Measurements from ENCODE around the gene AFG1L. TPM values are rescaled to one million over a fixed set of nuclear protein-coding genes. Genes with fewer than 3 reads are reported as not detected.

AFG1L gene
- total RNA-seq, 1 experiment from 2014 or later: 8.2 TPM

GRCh38 chr6:108260126-108260808 lies 34.6 kb upstream of the AFG1L start:
- H3K4me1 Mint-ChIP-seq (ENCODE audit: insufficient read depth, unreplicated experiment): peaks cover 7% of the 10 kb centered on the region

GRCh38 chr6:108260809-108261569 lies 33.9 kb upstream of the AFG1L start, which contains the start of gene SNX3:
Gene SNX3, minus strand, starts transcription at chr6:108261040. Its CDS starts 119 bp downstream, at chr6:108260921.
- peak within 1 kb of the TSS; percentile 89 for H3K27ac Mint-ChIP-seq (ENCODE audit: low read depth, unreplicated experiment)
- peak within 1 kb of the TSS; percentile 93 for H3K4me3 Mint-ChIP-seq (ENCODE audit: unreplicated experiment)
- peak; percentile 96 for DNase-seq (ENCODE audit: unreplicated experiment)
- H3K9me3 Mint-ChIP-seq (ENCODE audit: unreplicated experiment): no peaks in the 10 kb centered on the region
- ChIA-PET POLR2A (interaction anchor here (0.6 to 4.5 kb wide), 31 partner anchors 18 to 1122 kb away, joined by 3 to 80 read pairs (median 4); partner anchors contain the start of genes AFG1L and OSTM1), CTCF (interaction anchor here (0.7 to 2.3 kb wide), 7 partner anchors 35 to 237 kb away, joined by 3 to 7 read pairs (median 4); partner anchors contain the start of gene AFG1L)
- TF ChIP-seq CTCF (IDR thresholded peaks at IDR 0.05; ENCODE audit: unreplicated experiment): no peak
- intact Hi-C loops (cut with micrococcal nuclease): loop anchor here (1.0 to 2.0 kb wide), 3 partner anchors 34 to 231 kb away; partner anchors contain the start of gene AFG1L
- no peaks in the 10 kb centered on the region for H3K27me3 Mint-ChIP-seq (ENCODE audit: insufficient read depth, unreplicated experiment)
- peaks cover 7% of the 10 kb centered on the region for H3K4me1 Mint-ChIP-seq (ENCODE audit: insufficient read depth, unreplicated experiment)
- H3K36me3 Mint-ChIP-seq (ENCODE audit: insufficient read depth, unreplicated experiment): peaks cover 18% of the 10 kb centered on the region
- BruUV-seq (replicated peaks): no TSS peak

More at GRCh38 chr6:108260126-108260808, 34.6 kb upstream of the AFG1L start:
- peak overlapping the region; percentile 89 for H3K27ac Mint-ChIP-seq (ENCODE audit: low read depth, unreplicated experiment)
- peak overlapping the region; percentile 93 for H3K4me3 Mint-ChIP-seq (ENCODE audit: unreplicated experiment)
- H3K9me3 Mint-ChIP-seq (ENCODE audit: unreplicated experiment): no peaks in the 10 kb centered on the region
- ChIA-PET CTCF (interaction anchor here (0.7 to 2.3 kb wide), 9 partner anchors 11 to 263 kb away, joined by 3 to 7 read pairs (median 4); partner anchors contain the start of gene AFG1L), POLR2A (interaction anchor here (0.5 to 4.5 kb wide), 30 partner anchors 12 to 1123 kb away, joined by 3 to 80 read pairs (median 4); partner anchors contain the start of genes AFG1L and OSTM1)
- no peak for TF ChIP-seq CTCF (IDR thresholded peaks at IDR 0.05; ENCODE audit: unreplicated experiment)
- intact Hi-C loops (cut with micrococcal nuclease): loop anchor here (2.0 kb wide), 1 partner anchor 145 kb away; no protein-coding TSS in a partner anchor
- BruUV-seq (replicated peaks): no TSS peak
- H3K36me3 Mint-ChIP-seq (ENCODE audit: insufficient read depth, unreplicated experiment): peaks cover 18% of the 10 kb centered on the region
- H3K27me3 Mint-ChIP-seq (ENCODE audit: insufficient read depth, unreplicated experiment): no peaks in the 10 kb centered on the region
- peak; percentile 54 for DNase-seq (ENCODE audit: unreplicated experiment)

GRCh38 chr6:108263371-108263770 lies 31.5 kb upstream of the AFG1L start:
- H3K36me3 Mint-ChIP-seq (ENCODE audit: insufficient read depth, unreplicated experiment): peaks cover 4% of the 10 kb centered on the region
- intact Hi-C loops (cut with micrococcal nuclease): no loop called here
- CTCF ChIA-PET: interaction anchor here (0.6 to 0.8 kb wide), 3 partner anchors 16 to 222 kb away, joined by 3 to 4 read pairs (median 3); no protein-coding TSS in a partner anchor

More at GRCh38 chr6:108263371-108263770, 31.5 kb upstream of the AFG1L start:
- POLR2A ChIA-PET: interaction anchor here (0.6 kb wide), 1 partner anchor 31 kb away, joined by 4 read pairs; the partner anchor contains the start of gene AFG1L
- TF ChIP-seq CTCF (IDR thresholded peaks at IDR 0.05; ENCODE audit: unreplicated experiment): no peak
- Mint-ChIP-seq H3K27me3 (ENCODE audit: insufficient read depth, unreplicated experiment) (no peaks in the 10 kb centered on the region), H3K9me3 (ENCODE audit: unreplicated experiment) (no peaks in the 10 kb centered on the region), H3K4me3 (ENCODE audit: unreplicated experiment) (no peak overlapping the region), H3K27ac (ENCODE audit: low read depth, unreplicated experiment) (no peak overlapping the region), H3K4me1 (ENCODE audit: insufficient read depth, unreplicated experiment) (no peaks in the 10 kb centered on the region)
- no peak for DNase-seq (ENCODE audit: unreplicated experiment)
- BruUV-seq (replicated peaks): no TSS peak

Data from MCF 10A (cell line).